Stomach (tissue), 4 donors: ENCODE data around the gene MYLK2.

Source experiments
- POLR2A ChIP-seq, 4 donors: fragments of 450-650 bp; IDR thresholded peaks; one replicate each; pipeline ENCODE4 v1.6.1; 2016; ENCODE audit warnings: antibody characterized with exemption in 4 of 4, control low read depth in 2 of 4, mild to moderate bottlenecking in 1 of 4, moderate library complexity in 1 of 4
- TF ChIP-seq, protein P1 (sequence below), 7 experiments: fragments of 450-650 bp in 4 of 7; fragments of 200-600 bp in 3 of 7; sonication (generic) in 3 of 7; IDR thresholded peaks; one replicate each; pipeline ENCODE4 v1.5.1; 2016 to 2019; ENCODE audit warnings: antibody characterized with exemption in 7 of 7, control low read depth in 2 of 7, mild to moderate bottlenecking in 1 of 7

DNA sequence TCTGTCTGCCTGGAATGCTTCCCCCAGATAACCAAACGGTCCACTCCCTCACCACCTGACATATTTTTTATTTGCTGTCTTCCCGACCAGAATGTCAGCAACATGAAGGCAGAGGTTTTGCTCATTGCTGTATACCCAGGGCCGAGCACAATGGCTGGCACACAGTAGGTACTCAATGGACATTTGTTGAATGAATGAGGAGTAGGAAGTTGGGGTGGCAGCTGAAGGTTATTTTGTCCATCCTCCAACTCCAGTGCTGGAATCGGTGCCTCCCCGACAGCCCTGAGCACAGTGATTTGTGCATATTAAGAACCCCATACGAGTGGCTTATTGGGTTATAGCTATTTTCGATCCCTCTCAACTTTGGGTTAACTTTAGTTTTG lies 40.8 kb downstream of the MYLK2 start:
- TF ChIP-seq, protein P1, sequence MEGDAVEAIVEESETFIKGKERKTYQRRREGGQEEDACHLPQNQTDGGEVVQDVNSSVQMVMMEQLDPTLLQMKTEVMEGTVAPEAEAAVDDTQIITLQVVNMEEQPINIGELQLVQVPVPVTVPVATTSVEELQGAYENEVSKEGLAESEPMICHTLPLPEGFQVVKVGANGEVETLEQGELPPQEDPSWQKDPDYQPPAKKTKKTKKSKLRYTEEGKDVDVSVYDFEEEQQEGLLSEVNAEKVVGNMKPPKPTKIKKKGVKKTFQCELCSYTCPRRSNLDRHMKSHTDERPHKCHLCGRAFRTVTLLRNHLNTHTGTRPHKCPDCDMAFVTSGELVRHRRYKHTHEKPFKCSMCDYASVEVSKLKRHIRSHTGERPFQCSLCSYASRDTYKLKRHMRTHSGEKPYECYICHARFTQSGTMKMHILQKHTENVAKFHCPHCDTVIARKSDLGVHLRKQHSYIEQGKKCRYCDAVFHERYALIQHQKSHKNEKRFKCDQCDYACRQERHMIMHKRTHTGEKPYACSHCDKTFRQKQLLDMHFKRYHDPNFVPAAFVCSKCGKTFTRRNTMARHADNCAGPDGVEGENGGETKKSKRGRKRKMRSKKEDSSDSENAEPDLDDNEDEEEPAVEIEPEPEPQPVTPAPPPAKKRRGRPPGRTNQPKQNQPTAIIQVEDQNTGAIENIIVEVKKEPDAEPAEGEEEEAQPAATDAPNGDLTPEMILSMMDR (IDR thresholded peaks at IDR 0.05): no peak
- no peak for TF ChIP-seq POLR2A (IDR thresholded peaks at IDR 0.05)
